HTR-8/SVneo (cell line): ENCODE results near the gene ZSCAN5B.

ENCODE experiments used
- DNase-seq: peaks from one replicate; pipeline ENCODE4 v3.0.0; 2011; ENCODE audit warnings: low spot score, mixed read lengths; ENCODE audit not compliant: insufficient read length
- FAIRE-seq: peaks from 2 replicates; lab custom pipeline; 2011; peaks lifted over from hg19 to GRCh38; lab: Jason Lieb, UNC

Gene ZSCAN5B

DNA sequence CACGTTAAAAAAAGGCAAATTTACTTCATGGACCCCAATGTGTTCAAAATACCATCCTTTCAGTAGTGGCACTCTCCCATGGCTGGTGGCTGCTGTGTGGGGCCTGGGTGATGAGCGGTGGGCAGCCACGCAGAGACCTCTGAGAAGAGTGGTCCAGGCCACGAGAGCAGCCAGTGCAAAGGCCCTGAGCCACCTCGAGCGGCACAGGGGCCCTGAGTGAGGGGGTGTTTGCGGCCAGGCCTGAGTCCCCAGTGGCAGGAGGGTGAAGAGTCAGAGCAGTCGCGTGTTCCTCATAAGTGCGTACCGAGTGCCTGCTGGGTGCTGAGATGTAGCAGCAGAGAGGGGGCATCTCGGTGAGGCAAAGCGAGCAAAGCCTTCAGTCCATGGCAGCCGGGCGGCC, 49.5 kb downstream of the ZSCAN5B start:
- DNase-seq (no peak), FAIRE-seq (no peak)

DNA sequence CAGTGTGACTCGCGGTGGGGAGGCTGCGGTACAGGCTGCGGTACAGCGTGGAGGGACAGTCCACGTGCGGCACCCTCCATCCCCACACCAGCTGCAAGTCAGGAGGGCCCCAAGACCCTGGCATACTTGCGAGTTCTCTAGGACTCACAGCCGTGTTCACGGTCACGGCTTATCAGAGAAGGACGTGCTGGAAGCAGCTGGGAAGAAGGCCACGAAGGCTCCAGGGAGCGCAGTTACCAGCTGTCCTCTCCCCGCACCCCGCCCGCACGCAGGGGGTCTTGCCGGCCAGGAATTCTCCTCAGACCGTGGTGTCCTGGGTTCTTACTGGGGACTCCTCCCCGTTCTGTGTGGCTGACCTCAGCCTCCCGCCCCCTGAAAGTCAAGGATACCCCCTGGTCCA, 50.3 kb downstream of the ZSCAN5B start:
- DNase-seq (no peak), FAIRE-seq (no peak)

DNA sequence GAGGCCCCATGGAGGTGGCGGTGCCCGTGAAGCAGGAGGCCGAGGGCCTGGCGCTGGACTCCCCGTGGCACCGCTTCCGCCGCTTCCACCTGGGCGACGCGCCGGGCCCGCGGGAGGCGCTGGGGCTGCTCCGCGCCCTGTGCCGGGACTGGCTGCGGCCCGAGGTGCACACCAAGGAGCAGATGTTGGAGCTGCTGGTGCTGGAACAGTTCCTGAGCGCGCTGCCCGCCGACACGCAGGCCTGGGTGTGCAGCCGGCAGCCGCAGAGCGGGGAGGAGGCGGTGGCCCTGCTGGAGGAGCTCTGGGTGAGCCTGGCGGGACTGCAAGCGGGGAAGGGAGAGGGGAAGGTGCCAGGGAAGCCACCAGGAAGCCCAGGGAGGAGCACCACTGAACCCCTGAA, 50.7 kb downstream of the ZSCAN5B start:
- DNase-seq (no peak), FAIRE-seq (no peak)

DNA sequence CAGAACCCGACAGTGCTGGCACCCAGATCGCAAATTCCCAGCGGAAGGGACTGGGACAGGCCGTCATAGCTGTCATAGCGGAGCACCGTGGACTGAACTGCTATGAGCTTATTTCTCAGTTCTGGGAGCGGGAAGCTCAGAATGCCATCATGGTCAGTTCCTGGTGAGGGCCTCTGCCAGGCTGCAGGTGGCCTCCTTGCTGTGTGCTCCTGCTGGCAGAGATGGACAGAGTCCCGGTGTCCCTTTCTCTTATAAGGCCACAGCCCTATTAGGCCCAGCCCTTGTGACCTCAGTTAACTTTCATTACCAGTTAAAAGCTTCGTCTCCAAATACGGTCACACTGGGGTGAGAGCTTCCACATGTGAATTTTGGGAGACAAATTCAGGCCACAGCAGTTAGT, 51.9 kb downstream of the ZSCAN5B start:
- FAIRE-seq = no peak
- DNase-seq = no peak

- FAIRE-seq = no peak
Observed at GRCh38 chr19:56144831-56145230, 52.8 kb downstream of the ZSCAN5B start.

DNA sequence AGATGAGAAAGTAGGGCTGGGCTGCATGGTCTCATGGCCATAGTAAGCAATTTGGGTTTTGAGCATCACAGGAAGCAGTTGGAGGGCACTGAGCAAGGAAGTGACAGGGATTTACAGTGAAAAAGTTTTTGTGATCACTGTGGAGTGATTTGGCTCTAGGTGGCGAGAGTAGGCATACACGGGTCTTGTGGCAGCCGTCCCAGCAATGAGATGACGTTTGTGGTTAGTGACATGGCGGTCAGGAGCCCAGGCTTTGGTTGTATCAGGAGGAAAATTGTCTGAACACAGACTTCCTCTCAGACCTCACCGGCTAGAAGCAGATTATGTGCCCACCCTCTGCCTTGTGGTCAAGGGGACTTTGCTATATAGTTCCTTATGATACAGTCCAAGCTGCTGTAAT, 53.2 kb downstream of the ZSCAN5B start:
- no peak for FAIRE-seq

More at GRCh38 chr19:56144831-56145230, 52.8 kb downstream of the ZSCAN5B start:
- no peak for DNase-seq

DNA sequence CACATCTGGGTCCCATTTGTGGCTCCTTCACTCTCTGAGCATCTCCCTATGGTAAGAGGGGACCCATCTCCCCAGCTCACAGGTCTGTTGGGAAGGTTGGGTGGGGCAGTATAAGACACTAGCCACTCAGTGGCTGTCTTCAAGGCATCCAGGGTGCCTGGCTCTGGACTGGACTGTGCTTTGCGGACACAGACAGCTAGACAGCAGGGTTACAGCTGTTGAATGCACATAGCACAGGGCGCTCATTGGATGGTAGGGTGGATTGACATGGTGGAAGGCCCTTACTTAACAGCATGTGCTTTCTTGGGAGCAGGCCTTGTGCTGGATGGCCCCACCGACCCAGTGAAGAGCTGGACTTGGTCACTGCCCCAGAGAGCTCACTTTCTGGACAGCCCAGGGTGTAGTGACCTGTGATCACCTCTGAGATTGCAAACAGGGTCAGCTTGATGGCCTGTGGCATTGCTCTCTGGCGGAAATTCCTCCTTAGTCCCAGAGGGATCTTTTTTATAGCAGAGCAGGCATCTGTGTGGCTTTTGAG, 54.6 kb downstream of the ZSCAN5B start:
- no peak for FAIRE-seq

More for the DNA sequence above, 53.2 kb downstream of the ZSCAN5B start:
- no peak for DNase-seq

GRCh38 chr19:56142087-56142787, 55.3 kb downstream of the ZSCAN5B start:
- FAIRE-seq = no peak
- DNase-seq = no peak

More for the DNA sequence above, 54.6 kb downstream of the ZSCAN5B start:
- no peak for DNase-seq

DNA sequence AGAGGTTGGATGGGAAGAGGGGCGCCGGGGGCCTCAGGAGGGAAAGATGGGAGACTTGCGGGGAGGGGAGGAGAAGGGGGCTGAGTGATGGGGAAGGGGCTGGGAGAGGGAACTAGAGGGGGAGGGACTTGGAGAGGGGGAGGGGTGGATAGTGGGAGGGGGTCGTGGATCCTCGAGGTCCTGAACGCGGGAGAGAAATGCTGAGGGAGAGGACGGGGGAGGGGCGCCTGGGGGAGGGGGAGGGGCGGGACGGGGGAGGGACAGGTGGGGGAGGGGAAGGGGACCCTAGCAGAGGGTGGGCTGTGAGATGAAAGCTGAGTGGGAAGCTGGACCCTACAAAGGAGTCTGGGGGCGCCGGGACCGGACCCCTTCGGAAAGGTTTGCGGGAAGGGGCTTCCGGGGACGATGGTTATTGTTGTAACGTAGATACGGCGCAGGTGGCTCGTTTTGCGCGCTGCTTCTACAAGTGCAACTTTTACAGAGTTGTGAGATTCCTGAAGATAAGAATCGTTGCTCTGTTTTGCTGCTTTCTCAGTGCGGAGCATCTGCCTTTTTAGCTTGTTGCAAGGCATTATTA, 56.1 kb downstream of the ZSCAN5B start:
- DNase-seq = no peak
- FAIRE-seq = no peak

DNA sequence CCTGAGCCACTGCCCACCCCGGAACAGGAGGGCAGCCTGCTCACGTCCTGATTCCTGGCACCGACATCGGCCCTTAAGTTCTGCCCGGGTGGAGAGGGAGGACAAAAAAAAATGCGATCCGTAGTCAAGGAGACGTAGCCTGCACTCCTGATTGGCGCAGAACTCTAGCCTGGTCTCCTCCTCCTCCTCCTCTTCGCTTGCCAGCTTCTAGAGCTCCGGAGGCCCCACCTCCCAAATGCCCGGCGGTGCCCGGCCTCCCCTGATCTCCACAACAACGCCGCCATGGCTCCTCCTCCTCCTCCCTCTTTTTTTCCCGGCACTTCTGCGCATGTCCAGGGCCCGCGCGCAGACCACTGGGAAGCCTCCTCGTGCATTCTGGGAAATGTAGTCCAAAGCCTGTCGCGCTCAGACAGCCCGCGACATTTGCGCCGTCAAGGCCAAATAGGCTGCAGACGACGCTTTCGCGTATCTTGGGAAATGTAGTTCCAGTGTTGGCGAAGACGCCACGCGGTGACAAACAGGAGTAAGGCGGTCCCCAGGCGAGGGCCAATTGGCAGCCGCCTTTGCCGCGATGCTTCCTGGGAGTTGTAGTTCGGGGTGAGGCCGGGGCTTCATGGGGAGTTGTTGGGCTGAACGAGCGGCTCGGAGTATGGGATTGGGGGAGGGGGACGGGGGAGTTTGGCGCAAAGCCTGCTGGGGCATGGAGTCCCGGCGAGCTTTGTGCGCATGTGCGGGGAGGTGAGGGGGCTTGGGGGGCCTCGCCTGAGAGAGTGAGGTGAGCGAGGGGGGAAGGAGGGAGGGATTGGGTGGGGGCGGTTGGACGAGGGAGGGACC, 56.8 kb downstream of the ZSCAN5B start, which contains the start of gene ZNF444:
Gene ZNF444 (plus strand): TSS at position 705 of the 834 bp plus-strand sequence. CDS start 5,625 bp downstream, outside the sequence.
- FAIRE-seq (peak; percentile 97), DNase-seq (peak; percentile 98)

DNA sequence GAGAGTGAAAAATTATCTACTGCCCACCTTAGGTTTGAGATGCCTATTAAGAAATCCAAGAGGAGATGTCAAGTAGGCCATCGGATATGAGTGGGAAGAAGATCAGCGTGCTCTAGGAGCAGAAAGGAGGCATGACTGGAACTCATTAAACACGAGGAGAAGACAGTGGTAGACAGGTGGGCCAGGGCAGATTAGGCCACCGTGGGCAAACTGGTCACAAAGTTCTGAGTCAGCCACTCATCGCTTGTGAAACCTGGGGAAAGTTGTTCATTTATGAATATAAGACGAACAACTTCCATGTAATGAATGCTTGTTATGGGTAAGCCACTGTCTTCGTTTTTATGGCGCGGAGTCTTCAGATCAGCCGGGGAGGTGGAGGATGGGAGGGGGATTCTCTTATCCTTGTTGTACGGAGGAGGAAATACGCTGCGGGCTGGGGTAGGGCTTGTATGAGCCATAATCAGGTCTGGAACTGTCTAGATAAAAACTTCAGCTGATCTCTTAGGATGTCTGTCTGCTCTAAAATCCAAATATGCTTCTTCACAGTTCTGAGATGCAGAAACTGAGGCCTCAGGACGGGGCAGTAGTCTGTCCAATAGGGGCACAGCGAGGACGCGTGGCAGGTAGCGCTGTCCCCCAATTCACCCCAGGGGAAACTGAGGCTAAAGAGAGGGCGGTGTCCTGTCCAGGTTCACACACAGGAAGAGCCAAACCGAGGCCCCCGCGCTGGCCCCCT, 57.6 kb downstream of the ZSCAN5B start:
- DNase-seq = no peak
- no peak for FAIRE-seq
